ENCODE results near the gene GINS1. TPM values are rescaled to one million over a fixed set of nuclear protein-coding genes. Genes with fewer than 3 reads are reported as not detected.

Gene GINS1
- total RNA-seq, 4 donors from 2014 or later = 0.31 to 1.2 (median 1.2) TPM; not detected in 1

GRCh38 chr20:25493748-25494505 lies 86.5 kb downstream of the GINS1 start:
- ATAC-seq = no peak
- Histone ChIP-seq H3K4me3 (no peak overlapping the region), H3K9me3 (no peaks in the 10 kb centered on the region), H3K27ac (no peak overlapping the region), H3K27me3 (no peaks in the 10 kb centered on the region), H3K4me1 (no peaks in the 10 kb centered on the region), H3K36me3 (peaks cover 0 to 53% of the 10 kb centered on the region in 2 donors)
- TF ChIP-seq POLR2AphosphoS5 (IDR thresholded peaks at IDR 0.05) (no peak), POLR2A (IDR thresholded peaks at IDR 0.05) (no peak), EP300 (IDR thresholded peaks at IDR 0.05) (no peak), CTCF (IDR thresholded peaks at IDR 0.05) (no peak)
- WGBS, 2 donors (ENCODE audit: low coverage in 1 of 2) = 80 to 100% methylated on average over 1 to 3 of the region's 10 CpGs

GRCh38 chr20:25494506-25495188 lies 87.2 kb downstream of the GINS1 start:
- Histone ChIP-seq H3K27ac (no peak overlapping the region), H3K9me3 (no peaks in the 10 kb centered on the region), H3K4me1 (no peaks in the 10 kb centered on the region), H3K36me3 (peaks cover 0 to 46% of the 10 kb centered on the region in 2 donors), H3K4me3 (no peak overlapping the region), H3K27me3 (no peaks in the 10 kb centered on the region)
- TF ChIP-seq CTCF (IDR thresholded peaks at IDR 0.05) (no peak), POLR2AphosphoS5 (IDR thresholded peaks at IDR 0.05) (no peak), EP300 (IDR thresholded peaks at IDR 0.05) (no peak), POLR2A (IDR thresholded peaks at IDR 0.05) (no peak)
- no CpG with 5 or more reads among the region's 17 CpGs for WGBS, 2 donors (ENCODE audit: low coverage in 1 of 2)
- no peak for ATAC-seq

GRCh38 chr20:25495189-25495824 lies 87.8 kb downstream of the GINS1 start:
- no peak for TF ChIP-seq POLR2A (IDR thresholded peaks at IDR 0.05)
- TF ChIP-seq POLR2AphosphoS5 (IDR thresholded peaks at IDR 0.05) = no peak
- no peak for TF ChIP-seq CTCF (IDR thresholded peaks at IDR 0.05)
- no peak for TF ChIP-seq EP300 (IDR thresholded peaks at IDR 0.05)
- Histone ChIP-seq H3K27ac (no peak overlapping the region), H3K36me3 (peaks cover 0 to 43% of the 10 kb centered on the region in 2 donors), H3K9me3 (no peaks in the 10 kb centered on the region), H3K27me3 (no peaks in the 10 kb centered on the region), H3K4me3 (no peak overlapping the region), H3K4me1 (no peaks in the 10 kb centered on the region)
- no CpG with 5 or more reads among the region's 18 CpGs for WGBS, 2 donors (ENCODE audit: low coverage in 1 of 2)
- no peak for ATAC-seq

- WGBS, 2 donors (ENCODE audit: low coverage in 1 of 2) = 96 to 100% methylated on average over 2 to 5 of the region's 14 CpGs
- TF ChIP-seq POLR2A (IDR thresholded peaks at IDR 0.05) (no peak), EP300 (IDR thresholded peaks at IDR 0.05) (no peak), POLR2AphosphoS5 (IDR thresholded peaks at IDR 0.05) (no peak), CTCF (IDR thresholded peaks at IDR 0.05) (no peak)
- no peak overlapping the region for H3K27ac ChIP-seq
- H3K4me1 ChIP-seq = no peaks in the 10 kb centered on the region
- H3K27me3 ChIP-seq = no peaks in the 10 kb centered on the region
- peaks cover 0 to 43% of the 10 kb centered on the region in 2 donors for H3K36me3 ChIP-seq
- no peaks in the 10 kb centered on the region for H3K9me3 ChIP-seq
- no peak overlapping the region for H3K4me3 ChIP-seq
- ATAC-seq = no peak
Measured at GRCh38 chr20:25496165-25496967, 88.9 kb downstream of the GINS1 start.
